Smooth muscle cell of the umbilical artery (primary cell): Measurements from ENCODE around the gene HYDIN. TPM values are rescaled to one million over a fixed set of nuclear protein-coding genes. Genes with fewer than 3 reads are reported as not detected.

Experiments
- total RNA-seq: library from RNA; depleted of rRNA; stranded (reverse); fragments of >200 nt; gene quantifications from 2 replicates; pipeline ENCODE4 v1.2.3, GENCODE V29; 2014

The HYDIN gene
- 0.18 and 0.30 TPM in 2 replicates for total RNA-seq

GRCh38 chr16:71230122-71230845 is at the start of gene HYDIN:
Gene HYDIN (minus strand): TSS chr16:71230722. CDS start chr16:71186895, 43,827 bp downstream.

DNA sequence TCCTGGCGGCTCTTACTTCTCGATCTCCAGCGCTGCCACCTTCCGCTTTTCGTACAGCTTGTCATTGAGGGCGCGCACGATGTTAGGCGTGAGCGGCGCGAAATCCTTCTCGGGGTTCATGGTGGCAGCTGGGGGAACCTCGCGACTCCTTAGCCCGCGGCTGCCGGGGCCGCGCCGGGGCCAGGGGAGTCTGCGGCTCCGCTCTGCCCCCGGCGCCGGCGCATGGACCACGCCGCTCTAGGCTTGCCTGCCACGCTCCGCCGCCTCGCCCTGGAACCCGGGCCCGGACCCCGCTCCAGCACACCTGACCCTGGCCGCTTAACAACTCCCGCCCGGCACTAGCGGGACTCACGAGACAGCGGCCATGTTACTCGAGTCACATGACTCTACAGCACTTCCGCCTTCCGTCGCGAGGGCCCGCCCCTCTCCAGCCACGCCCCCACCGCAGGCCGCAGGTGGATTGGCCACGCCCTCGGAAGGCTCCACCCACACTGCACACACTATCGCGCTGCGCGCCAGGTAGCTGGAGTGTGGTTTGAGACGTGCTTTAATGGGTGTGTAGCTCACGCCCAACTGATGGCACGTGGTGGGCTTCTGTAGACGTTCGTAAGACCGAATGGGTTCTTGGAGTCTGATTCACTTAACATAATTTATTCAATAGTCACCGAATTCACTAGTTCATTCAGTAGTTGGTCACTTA is 429.6 kb downstream of the HYDIN start, which contains the start of gene VAC14:
Gene VAC14, minus strand, starts transcription at position 378 of the 700 bp plus-strand sequence. Its CDS starts 258 bp downstream, at position 120.

Other genes starting within 250 kb of the HYDIN start
- gene CMTR2, start 58.7 kb upstream of the HYDIN start, total RNA-seq, result 27.6 and 29.7 TPM in 2 replicates
- 1.7 and 1.8 TPM in 2 replicates for gene CALB2, start 128.0 kb upstream of the HYDIN start, total RNA-seq
- gene TLE7, start 211.3 kb upstream of the HYDIN start, total RNA-seq, result not detected in 2 replicates
- 12.2 and 12.7 TPM in 2 replicates for gene ZNF23, start 231.5 kb upstream of the HYDIN start, total RNA-seq